Adrenal gland (tissue), 12 donors: ENCODE measurements around the gene HCFC2. TPM values are rescaled to one million over a fixed set of nuclear protein-coding genes. Genes with fewer than 3 reads are reported as not detected.
A peak's percentile ranks its signal among the peaks of the same experiment; 100 is the strongest.

Experiments used
- DNase-seq, 7 donors: peaks; one replicate each; pipeline ENCODE4 v3.0.0-alpha.2; 2019 to 2020
- H3K27ac ChIP-seq, 5 donors: fragments of 200-600 bp; sonication (generic) in 4 of 5; 1 replicate in 3 of 5; 2 replicates in 2 of 5; pipeline versions ENCODE4 v1.5.1 to v1.8.0; 2016 to 2020; ENCODE audit warnings: mild to moderate bottlenecking in 1 of 5
- H3K27me3 ChIP-seq: fragments of 200-600 bp; 2 replicates; pipeline ENCODE4 v1.8.0; 2021
- H3K36me3 ChIP-seq, 2 donors: fragments of 200-600 bp; replicated peaks in 1 of 2; 1 replicate in 1 of 2; 2 replicates in 1 of 2; pipeline versions ENCODE4 v1.5.1 to v1.8.0; 2018 to 2022
- H3K4me1 ChIP-seq, 2 donors: fragments of 200-600 bp; replicated peaks in 1 of 2; 1 replicate in 1 of 2; 2 replicates in 1 of 2; pipeline versions ENCODE4 v1.5.1 to v1.8.0; 2018 to 2021
- H3K4me3 ChIP-seq, 4 donors: fragments of 200-600 bp; sonication (generic) in 3 of 4; one replicate each; pipeline ENCODE4 v1.5.1; 2016 to 2018
- H3K9me3 ChIP-seq, 3 donors: fragments of 200-600 bp; sonication (generic) in 1 of 3; replicated peaks in 1 of 3; 1 replicate in 2 of 3; 2 replicates in 1 of 3; pipeline versions ENCODE4 v1.5.1 to v1.8.0; 2016 to 2021
- CTCF ChIP-seq, 6 experiments: fragments of 450-650 bp in 4 of 6; fragments of 200-600 bp in 2 of 6; sonication (generic) in 1 of 6; IDR thresholded peaks; 1 replicate in 5 of 6; 2 replicates in 1 of 6; pipeline versions ENCODE4 v1.5.1 to v1.8.0; 2016 to 2021; ENCODE audit warnings: antibody characterized with exemption in 6 of 6, mild to moderate bottlenecking in 2 of 6, moderate library complexity in 1 of 6
- POLR2A ChIP-seq, 2 donors: fragments of 450-650 bp; IDR thresholded peaks; one replicate each; pipeline ENCODE4 v1.6.1; 2017; ENCODE audit warnings: antibody characterized with exemption in 2 of 2, mild to moderate bottlenecking in 2 of 2, moderate library complexity in 1 of 2
- WGBS, 4 donors: extraction: QIAGEN DNeasy Blood & Tissue Kit in 2 of 4; methylation state at CpG; one replicate each; pipeline versions ENCODE4 v1.1.5 to v1.1.7; 2013 to 2017; 5-methylcytosine and 5-hydroxymethylcytosine counted together
- intact Hi-C, 2 donors: fragments of 100-400 bp; cut with DNase I; formaldehyde crosslinking; loops; one replicate each; pipeline versions ENCODE4 v1.14.1 to v1.15.0; 2022 to 2023
- polyA plus RNA-seq, 3 donors: library from polyadenylated mRNA; stranded (reverse); fragments of 200-250 nt in 2 of 3; fragments of 350-450 nt in 1 of 3; fragmentation: Illumina TruSeq in 1 of 3; extraction: RNeasy Lipid Tissue Mini Kit (QIAGEN cat#74804) in 1 of 3; gene quantifications; one replicate each; pipeline ENCODE4 v1.2.3, GENCODE V29; 2013 to 2014
- total RNA-seq, 9 donors: library from RNA; depleted of rRNA in 4 of 9; stranded (reverse); fragments of >200 nt in 4 of 9; fragments of 120-200 nt in 1 of 9; fragmentation: NEBNext Ultra II Directional in 1 of 9; extraction: Animal tissue kit (Norgen Biotek cat#: 25700) in 1 of 9; gene quantifications; one replicate each; pipeline versions ENCODE4 v1.1.0 to v1.2.4, GENCODE V29; 2013 to 2023
- donor health status: healthy with polysubstance abuse.
- donor health status: Bipolar disorder and iron deficiency.
- donor health status: DM: yes; HTN: yes; CAD: no.
- donor health status: DM: no; HTN: no; CAD: no.
- donor health status: DM: no; HTN: no; CAD: no.
- donor health status: DM: yes; HTN: yes; CAD: no.

HCFC2 gene
- total and polyA plus RNA-seq, 12 donors = 8.5 to 35.4 (median 20.5) TPM

DNA sequence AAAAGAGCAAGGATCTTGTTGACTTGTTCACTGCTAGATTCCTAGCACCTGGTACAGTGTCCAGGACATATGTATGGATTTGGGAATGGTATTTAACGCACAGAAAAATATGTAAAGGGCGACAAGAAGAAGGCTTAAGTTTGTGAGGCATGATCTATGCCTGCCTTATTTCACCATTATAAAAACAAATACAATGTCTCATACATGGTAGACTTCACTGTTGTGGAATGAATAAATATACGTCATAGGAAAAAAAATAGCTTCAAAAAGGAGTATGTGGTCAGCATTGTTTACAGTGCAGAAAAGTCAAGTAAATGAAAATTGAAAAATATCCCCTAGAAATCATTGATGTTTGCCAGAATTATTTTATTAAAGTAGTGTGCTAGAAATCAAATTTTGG is 30.0 kb downstream of the HCFC2 start:
- no peaks in the 10 kb centered on the region for H3K9me3 ChIP-seq
- H3K36me3 ChIP-seq = peaks cover 0 to 64% of the 10 kb centered on the region in 2 donors
- TF ChIP-seq CTCF (IDR thresholded peaks at IDR 0.05) (no peak), POLR2A (IDR thresholded peaks at IDR 0.05) (no peak)
- no peak overlapping the region for H3K27ac ChIP-seq
- H3K27me3 ChIP-seq = no peaks in the 10 kb centered on the region
- no peak overlapping the region for H3K4me3 ChIP-seq
- intact Hi-C loops = loop anchor here in 1 of 2 donors (10.0 kb wide), 1 partner anchor 119 kb away; no protein-coding TSS in a partner anchor
- DNase-seq = no peak
- H3K4me1 ChIP-seq = no peaks in the 10 kb centered on the region
- 96 to 100% (median 98%) methylated on average over 3 of the region's 3 CpGs for WGBS, 4 donors

DNA sequence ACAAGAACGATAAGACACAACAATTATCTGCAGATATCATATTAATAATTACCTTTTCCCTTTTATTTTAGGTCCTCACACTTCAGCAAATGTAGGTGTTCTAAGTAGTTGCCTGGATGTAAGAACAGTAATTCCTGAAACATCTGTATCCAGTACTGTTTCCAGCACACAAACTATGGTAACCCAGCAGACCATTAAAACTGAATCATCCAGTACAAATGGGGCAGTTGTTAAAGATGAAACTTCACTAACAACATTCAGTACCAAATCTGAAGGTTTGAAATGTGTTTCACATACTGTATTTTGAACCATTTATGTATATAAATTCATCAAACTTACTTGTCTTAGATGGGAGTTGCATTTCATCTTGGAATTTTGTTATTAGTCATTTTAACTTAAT is 31.0 kb downstream of the HCFC2 start:
- H3K27ac ChIP-seq = no peak overlapping the region
- intact Hi-C loops = loop anchor here in 1 of 2 donors (10.0 kb wide), 1 partner anchor 120 kb away; no protein-coding TSS in a partner anchor
- H3K9me3 ChIP-seq = no peaks in the 10 kb centered on the region
- TF ChIP-seq CTCF (IDR thresholded peaks at IDR 0.05) (no peak), POLR2A (IDR thresholded peaks at IDR 0.05) (no peak)
- H3K27me3 ChIP-seq = no peaks in the 10 kb centered on the region
- H3K4me1 ChIP-seq = no peaks in the 10 kb centered on the region
- DNase-seq = no peak
- peaks cover 0 to 73% of the 10 kb centered on the region in 2 donors for H3K36me3 ChIP-seq
- no peak overlapping the region for H3K4me3 ChIP-seq
- WGBS, 4 donors = 74 to 91% (median 77%) methylated on average over 1 of the region's 1 CpG

DNA sequence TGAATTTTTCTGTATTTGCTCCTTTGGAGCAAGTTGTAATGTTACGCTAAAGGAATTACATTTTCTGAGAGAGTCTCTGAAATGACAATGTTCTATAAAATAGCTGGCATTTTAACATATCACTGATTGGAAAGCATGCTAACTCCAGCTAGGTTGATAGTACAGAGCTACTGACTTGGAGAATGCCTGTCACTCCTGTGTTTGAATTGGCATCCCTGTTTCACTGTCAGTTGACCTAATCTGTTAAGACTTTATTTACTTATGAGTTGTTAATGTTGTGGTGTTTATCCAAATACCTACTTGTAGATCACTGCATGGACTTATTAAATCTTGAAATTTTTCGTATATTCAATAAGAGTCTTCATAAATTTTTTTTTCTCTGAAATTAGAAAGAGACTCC is 33.6 kb downstream of the HCFC2 start:
- H3K36me3 ChIP-seq = peaks cover 0 to 71% of the 10 kb centered on the region in 2 donors
- DNase-seq = no peak
- WGBS, 4 donors = 96 to 100% (median 98%) methylated on average over 2 of the region's 2 CpGs
- H3K27ac ChIP-seq = no peak overlapping the region
- TF ChIP-seq CTCF (IDR thresholded peaks at IDR 0.05) = no peak
- no peaks in the 10 kb centered on the region for H3K27me3 ChIP-seq
- H3K4me3 ChIP-seq = no peak overlapping the region
- intact Hi-C loops = loop anchor here in 1 of 2 donors (10.0 kb wide), 1 partner anchor 123 kb away; no protein-coding TSS in a partner anchor
- no peaks in the 10 kb centered on the region for H3K9me3 ChIP-seq
- H3K4me1 ChIP-seq = no peaks in the 10 kb centered on the region

DNA sequence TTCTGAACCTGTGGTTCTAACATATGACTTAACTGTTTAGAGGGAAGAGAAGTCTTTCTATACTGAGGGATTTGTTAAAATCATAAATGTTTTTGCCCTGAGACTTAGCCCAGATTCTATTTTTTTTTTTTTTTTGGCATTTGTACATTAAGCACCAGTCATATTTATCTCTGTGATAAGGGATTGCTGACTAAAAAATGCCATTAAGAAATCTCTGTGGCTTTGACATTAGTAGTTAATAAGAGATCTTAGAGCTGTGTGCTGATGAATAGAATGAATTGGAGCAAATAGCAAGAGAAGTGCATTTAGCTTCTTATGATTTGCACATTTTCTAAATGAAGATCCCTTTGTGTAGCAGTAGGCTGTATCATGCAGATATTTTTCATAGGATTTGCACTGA is 41.1 kb downstream of the HCFC2 start:
- Histone ChIP-seq H3K9me3 (no peaks in the 10 kb centered on the region), H3K36me3 (peaks cover 0 to 9% of the 10 kb centered on the region in 2 donors), H3K27me3 (no peaks in the 10 kb centered on the region), H3K4me1 (peaks cover 0 to 48% of the 10 kb centered on the region in 2 donors), H3K27ac (peak overlapping the region in 2 of 5 donors; percentile 33 to 36), H3K4me3 (no peak overlapping the region)
- TF ChIP-seq CTCF (IDR thresholded peaks at IDR 0.05) = no peak
- TF ChIP-seq POLR2A (IDR thresholded peaks at IDR 0.05) = no peak
- DNase-seq = no peak
- intact Hi-C loops = loop anchor here (10.0 kb wide), 2 partner anchors 51 to 161 kb away; partner anchors contain the start of gene GLT8D2 (in 2 of the 2)
